HG03571 (cell line): ENCODE data around the gene ARHGAP31.
"Not testable (repeated sequence)": the region's sequence is repeated elsewhere in the genome, so short reads cannot be mapped to it uniquely, and the experiment has no call there.

Experiments used
- ATAC-seq: cut with Tn5 transposase; IDR thresholded peaks from one replicate; pipeline ENCODE4 v1.9.1; 2021; ENCODE audit not compliant: unreplicated experiment

Gene ARHGAP31

GRCh38 chr3:119318876-119319275 is 24.7 kb downstream of the ARHGAP31 start:
- no peak for ATAC-seq

GRCh38 chr3:119319311-119319710 is 25.1 kb downstream of the ARHGAP31 start:
- no peak for ATAC-seq

GRCh38 chr3:119320785-119321184 is 26.6 kb downstream of the ARHGAP31 start:
- ATAC-seq, result not testable (repeated sequence)

- peak; percentile 19 for ATAC-seq
These were observed 28.0 kb downstream of the ARHGAP31 start for GRCh38 chr3:119322021-119322834.

- ATAC-seq, result peak; percentile 87
These were observed 28.9 kb downstream of the ARHGAP31 start for GRCh38 chr3:119322835-119323722.

GRCh38 chr3:119323723-119324085 is 29.5 kb downstream of the ARHGAP31 start:
- no peak for ATAC-seq

- ATAC-seq, result no peak
These were observed 30.7 kb downstream of the ARHGAP31 start for GRCh38 chr3:119324899-119325298.

GRCh38 chr3:119326976-119327375 is 32.8 kb downstream of the ARHGAP31 start:
- ATAC-seq, result no peak

- no peak for ATAC-seq
These were observed 35.4 kb downstream of the ARHGAP31 start for GRCh38 chr3:119329551-119329950.

- no peak for ATAC-seq
These were observed 36.0 kb downstream of the ARHGAP31 start for GRCh38 chr3:119330181-119330580.

- no peak for ATAC-seq
These were observed 36.7 kb downstream of the ARHGAP31 start for GRCh38 chr3:119330858-119331257.

- ATAC-seq, result no peak
These were observed 37.5 kb downstream of the ARHGAP31 start for GRCh38 chr3:119331661-119332060.

GRCh38 chr3:119333773-119334509 is 39.8 kb downstream of the ARHGAP31 start:
- ATAC-seq, result no peak

GRCh38 chr3:119336823-119337222 is 42.6 kb downstream of the ARHGAP31 start:
- ATAC-seq, result no peak

GRCh38 chr3:119337407-119337806 is 43.2 kb downstream of the ARHGAP31 start:
- ATAC-seq, result not testable (repeated sequence)

- ATAC-seq, result no peak
These were observed 44.6 kb downstream of the ARHGAP31 start for GRCh38 chr3:119338754-119339153.

- no peak for ATAC-seq
These were observed 45.8 kb downstream of the ARHGAP31 start for GRCh38 chr3:119340014-119340413.

GRCh38 chr3:119340446-119340845 is 46.3 kb downstream of the ARHGAP31 start:
- no peak for ATAC-seq

GRCh38 chr3:119342176-119342575 is 48.0 kb downstream of the ARHGAP31 start:
- no peak for ATAC-seq

- peak; percentile 85 for ATAC-seq
These were observed 49.5 kb downstream of the ARHGAP31 start for GRCh38 chr3:119343719-119344118.

GRCh38 chr3:119346076-119346496 is 51.9 kb downstream of the ARHGAP31 start:
- no peak for ATAC-seq
